Peyer's patch (tissue), 4 donors: ENCODE measurements around the gene EMILIN3.

Experiments
- POLR2A ChIP-seq, 2 donors: fragments of 450-650 bp; IDR thresholded peaks; one replicate each; pipeline ENCODE4 v1.5.1; 2017; ENCODE audit warnings: antibody characterized with exemption in 2 of 2, mild to moderate bottlenecking in 2 of 2, moderate library complexity in 2 of 2
- TF ChIP-seq, protein P1 (sequence below), 6 experiments: fragments of 450-650 bp in 4 of 6; fragments of 200-600 bp in 2 of 6; sonication (generic) in 1 of 6; IDR thresholded peaks; one replicate each; pipeline ENCODE4 v1.5.1; 2017 to 2019; ENCODE audit warnings: antibody characterized with exemption in 6 of 6, mild to moderate bottlenecking in 3 of 6, moderate library complexity in 1 of 6

- TF ChIP-seq, protein P1, sequence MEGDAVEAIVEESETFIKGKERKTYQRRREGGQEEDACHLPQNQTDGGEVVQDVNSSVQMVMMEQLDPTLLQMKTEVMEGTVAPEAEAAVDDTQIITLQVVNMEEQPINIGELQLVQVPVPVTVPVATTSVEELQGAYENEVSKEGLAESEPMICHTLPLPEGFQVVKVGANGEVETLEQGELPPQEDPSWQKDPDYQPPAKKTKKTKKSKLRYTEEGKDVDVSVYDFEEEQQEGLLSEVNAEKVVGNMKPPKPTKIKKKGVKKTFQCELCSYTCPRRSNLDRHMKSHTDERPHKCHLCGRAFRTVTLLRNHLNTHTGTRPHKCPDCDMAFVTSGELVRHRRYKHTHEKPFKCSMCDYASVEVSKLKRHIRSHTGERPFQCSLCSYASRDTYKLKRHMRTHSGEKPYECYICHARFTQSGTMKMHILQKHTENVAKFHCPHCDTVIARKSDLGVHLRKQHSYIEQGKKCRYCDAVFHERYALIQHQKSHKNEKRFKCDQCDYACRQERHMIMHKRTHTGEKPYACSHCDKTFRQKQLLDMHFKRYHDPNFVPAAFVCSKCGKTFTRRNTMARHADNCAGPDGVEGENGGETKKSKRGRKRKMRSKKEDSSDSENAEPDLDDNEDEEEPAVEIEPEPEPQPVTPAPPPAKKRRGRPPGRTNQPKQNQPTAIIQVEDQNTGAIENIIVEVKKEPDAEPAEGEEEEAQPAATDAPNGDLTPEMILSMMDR (IDR thresholded peaks at IDR 0.05): no peak
- no peak for TF ChIP-seq POLR2A (IDR thresholded peaks at IDR 0.05)
These were observed 25.0 kb upstream of the EMILIN3 start for GRCh38 chr20:41391587-41392001.
